Neural cell (in vitro differentiated cells): ENCODE results near the gene COL28A1. TPM values are rescaled to one million over a fixed set of nuclear protein-coding genes. Genes with fewer than 3 reads are reported as not detected.
"Not testable (repeated sequence)": the region's sequence is repeated elsewhere in the genome, so short reads cannot be mapped to it uniquely, and the experiment has no call there.

Experiments used
- H2AFZ ChIP-seq: fragments of 200-600, 300-800 bp; sonication (generic), shearing (Covaris generic); 2 replicates; pipeline ENCODE4 v1.6.0; 2014; ENCODE audit warnings: low read depth, mild to moderate bottlenecking, antibody characterized with exemption, low read length, moderate library complexity
- H3F3A ChIP-seq: fragments of 200-600 bp; shearing (Covaris generic); 2 replicates; pipeline ENCODE4 v1.6.1; 2016; ENCODE audit warnings: mild to moderate bottlenecking, moderate library complexity, mixed read lengths, antibody characterized with exemption, low read length; ENCODE audit not compliant: insufficient read depth, poor library complexity, severe bottlenecking
- H3K27ac ChIP-seq: fragments of 200-600, 300-800 bp; sonication (generic), shearing (Covaris generic); 2 replicates; pipeline ENCODE4 v1.5.1; 2014; ENCODE audit warnings: mild to moderate bottlenecking, low read length, moderate library complexity
- H3K27me3 ChIP-seq: fragments of 300-800, 200-600 bp; sonication (generic), shearing (Covaris generic); 2 replicates; pipeline ENCODE4 v1.6.0; 2014; ENCODE audit warnings: mild to moderate bottlenecking, low read depth, low read length, moderate library complexity; ENCODE audit not compliant: insufficient read depth
- H3K36me3 ChIP-seq: fragments of 300-800, 200-600 bp; sonication (generic), shearing (Covaris generic); 2 replicates; pipeline ENCODE4 v1.5.1; 2014; ENCODE audit warnings: mild to moderate bottlenecking, antibody characterized with exemption, low read length, moderate library complexity; ENCODE audit not compliant: insufficient read depth
- H3K4me2 ChIP-seq: fragments of 300-800, 200-600 bp; sonication (generic), shearing (Covaris generic); 2 replicates; pipeline ENCODE4 v1.6.0; 2014; ENCODE audit warnings: mild to moderate bottlenecking, low read length
- H3K4me3 ChIP-seq: fragments of 300-800, 200-600 bp; sonication (generic), shearing (Covaris generic); 2 replicates; pipeline ENCODE4 v1.5.1; 2014; ENCODE audit warnings: mild to moderate bottlenecking, low read length, moderate library complexity
- H3K79me2 ChIP-seq: fragments of 200-600 bp; shearing (Covaris generic); replicated peaks from 2 replicates; pipeline ENCODE4 v1.6.0; 2014; ENCODE audit warnings: mild to moderate bottlenecking, low read length, moderate library complexity; ENCODE audit not compliant: insufficient read depth
- H3K9ac ChIP-seq: fragments of 300-800, 200-600 bp; sonication (generic), shearing (Covaris generic); 2 replicates; pipeline ENCODE4 v1.6.1; 2016; ENCODE audit warnings: mild to moderate bottlenecking, low read length, mixed read lengths
- H3K9me2 ChIP-seq: fragments of 200-600 bp; shearing (Covaris generic); 2 replicates; pipeline ENCODE4 v1.6.1; 2016; ENCODE audit warnings: mild to moderate bottlenecking, low read length, mixed read lengths; ENCODE audit not compliant: insufficient read depth
- H3K9me3 ChIP-seq: fragments of 200-600, 300-800 bp; sonication (generic), shearing (Covaris generic); 2 replicates; pipeline ENCODE4 v1.6.1; 2016; ENCODE audit warnings: mild to moderate bottlenecking, mixed run types, low read length, moderate library complexity, mixed read lengths
- H4K20me1 ChIP-seq: fragments of 200-600 bp; shearing (Covaris generic); 2 replicates; pipeline ENCODE4 v1.6.1; 2016; ENCODE audit warnings: mild to moderate bottlenecking, mixed run types; ENCODE audit not compliant: insufficient read depth
- EP300 ChIP-seq: fragments of 450-650 bp; conservative IDR thresholded peaks from 2 replicates; pipeline ENCODE4 v1.6.1; 2014; ENCODE audit warnings: antibody characterized with exemption, mild to moderate bottlenecking, moderate library complexity; ENCODE audit not compliant: poor library complexity, severe bottlenecking
- EZH2 ChIP-seq: fragments of 200-600, 300-800 bp; shearing (Covaris generic), sonication (generic); IDR thresholded peaks from 2 replicates; pipeline ENCODE4 v1.6.1; 2014; ENCODE audit warnings: antibody characterized with exemption, low read length, borderline replicate concordance, mild to moderate bottlenecking; ENCODE audit not compliant: insufficient read depth, poor library complexity, severe bottlenecking
- MXI1 ChIP-seq: fragments of 450-650 bp; conservative IDR thresholded peaks from 2 replicates; pipeline ENCODE4 v1.6.1; 2014; ENCODE audit warnings: antibody characterized with exemption, mild to moderate bottlenecking; ENCODE audit not compliant: poor library complexity, severe bottlenecking
- POLR2AphosphoS5 ChIP-seq: IDR thresholded peaks from 2 replicates; pipeline ENCODE4 v1.6.1; 2012
- RAD21 ChIP-seq: fragments of 450-650 bp; conservative IDR thresholded peaks from 2 replicates; pipeline ENCODE4 v1.6.1; 2014; ENCODE audit warnings: antibody characterized with exemption, mild to moderate bottlenecking, moderate library complexity
- SMC3 ChIP-seq: fragments of 450-650 bp; conservative IDR thresholded peaks from 2 replicates; pipeline ENCODE4 v1.6.1; 2014; ENCODE audit warnings: antibody characterized with exemption, mild to moderate bottlenecking, moderate library complexity; ENCODE audit not compliant: poor library complexity
- TAF1 ChIP-seq: IDR thresholded peaks from 2 replicates; pipeline ENCODE4 v1.6.1; 2012; ENCODE audit warnings: low read depth
- polyA plus RNA-seq: library from polyadenylated mRNA; depleted of rRNA; stranded (reverse); fragments of >200 nt; gene quantifications from 2 replicates; pipeline ENCODE4 v1.2.3, GENCODE V29; 2014
- TF ChIP-seq, protein P1 (sequence below): fragments of 450-650 bp; IDR thresholded peaks from 2 replicates; pipeline ENCODE4 v1.5.1; 2014; ENCODE audit warnings: antibody characterized with exemption, mild to moderate bottlenecking, moderate library complexity; ENCODE audit not compliant: poor library complexity, severe bottlenecking
- TF ChIP-seq, protein P2 (sequence below): IDR thresholded peaks from 2 replicates; pipeline ENCODE4 v1.6.1; 2012; ENCODE audit warnings: borderline replicate concordance

The COL28A1 gene
- polyA plus RNA-seq, 1 donor from 2014 or later: 1.0 TPM

DNA sequence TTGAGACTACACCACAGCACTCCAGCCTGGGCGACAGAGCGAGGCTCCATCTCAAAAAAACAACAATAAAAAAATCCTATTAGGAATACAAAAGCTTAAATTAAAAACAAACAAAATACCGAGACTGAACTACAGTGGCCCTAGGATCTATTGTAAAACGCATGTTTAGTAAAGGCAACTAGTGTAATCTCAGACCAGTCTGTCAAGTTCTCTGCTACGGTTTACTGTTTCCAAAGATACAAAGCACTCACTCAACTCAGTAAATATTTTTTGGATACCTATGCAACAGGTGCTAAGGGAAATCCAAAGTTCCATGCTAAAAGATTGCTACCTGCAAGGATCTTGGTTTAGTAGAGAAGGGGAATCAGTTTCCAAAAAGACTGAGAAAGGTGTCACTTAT, 27.6 kb upstream of the COL28A1 start:
- Histone ChIP-seq H3K9ac (no peak overlapping the region), H3K36me3 (no peaks in the 10 kb centered on the region)
- no peak for TF ChIP-seq POLR2AphosphoS5
- TF ChIP-seq, protein P1, sequence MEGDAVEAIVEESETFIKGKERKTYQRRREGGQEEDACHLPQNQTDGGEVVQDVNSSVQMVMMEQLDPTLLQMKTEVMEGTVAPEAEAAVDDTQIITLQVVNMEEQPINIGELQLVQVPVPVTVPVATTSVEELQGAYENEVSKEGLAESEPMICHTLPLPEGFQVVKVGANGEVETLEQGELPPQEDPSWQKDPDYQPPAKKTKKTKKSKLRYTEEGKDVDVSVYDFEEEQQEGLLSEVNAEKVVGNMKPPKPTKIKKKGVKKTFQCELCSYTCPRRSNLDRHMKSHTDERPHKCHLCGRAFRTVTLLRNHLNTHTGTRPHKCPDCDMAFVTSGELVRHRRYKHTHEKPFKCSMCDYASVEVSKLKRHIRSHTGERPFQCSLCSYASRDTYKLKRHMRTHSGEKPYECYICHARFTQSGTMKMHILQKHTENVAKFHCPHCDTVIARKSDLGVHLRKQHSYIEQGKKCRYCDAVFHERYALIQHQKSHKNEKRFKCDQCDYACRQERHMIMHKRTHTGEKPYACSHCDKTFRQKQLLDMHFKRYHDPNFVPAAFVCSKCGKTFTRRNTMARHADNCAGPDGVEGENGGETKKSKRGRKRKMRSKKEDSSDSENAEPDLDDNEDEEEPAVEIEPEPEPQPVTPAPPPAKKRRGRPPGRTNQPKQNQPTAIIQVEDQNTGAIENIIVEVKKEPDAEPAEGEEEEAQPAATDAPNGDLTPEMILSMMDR: no peak
- no peak for TF ChIP-seq TAF1
- TF ChIP-seq EZH2: no peak
- no peak for TF ChIP-seq RAD21
- no peak for TF ChIP-seq MXI1
- TF ChIP-seq, protein P2, sequence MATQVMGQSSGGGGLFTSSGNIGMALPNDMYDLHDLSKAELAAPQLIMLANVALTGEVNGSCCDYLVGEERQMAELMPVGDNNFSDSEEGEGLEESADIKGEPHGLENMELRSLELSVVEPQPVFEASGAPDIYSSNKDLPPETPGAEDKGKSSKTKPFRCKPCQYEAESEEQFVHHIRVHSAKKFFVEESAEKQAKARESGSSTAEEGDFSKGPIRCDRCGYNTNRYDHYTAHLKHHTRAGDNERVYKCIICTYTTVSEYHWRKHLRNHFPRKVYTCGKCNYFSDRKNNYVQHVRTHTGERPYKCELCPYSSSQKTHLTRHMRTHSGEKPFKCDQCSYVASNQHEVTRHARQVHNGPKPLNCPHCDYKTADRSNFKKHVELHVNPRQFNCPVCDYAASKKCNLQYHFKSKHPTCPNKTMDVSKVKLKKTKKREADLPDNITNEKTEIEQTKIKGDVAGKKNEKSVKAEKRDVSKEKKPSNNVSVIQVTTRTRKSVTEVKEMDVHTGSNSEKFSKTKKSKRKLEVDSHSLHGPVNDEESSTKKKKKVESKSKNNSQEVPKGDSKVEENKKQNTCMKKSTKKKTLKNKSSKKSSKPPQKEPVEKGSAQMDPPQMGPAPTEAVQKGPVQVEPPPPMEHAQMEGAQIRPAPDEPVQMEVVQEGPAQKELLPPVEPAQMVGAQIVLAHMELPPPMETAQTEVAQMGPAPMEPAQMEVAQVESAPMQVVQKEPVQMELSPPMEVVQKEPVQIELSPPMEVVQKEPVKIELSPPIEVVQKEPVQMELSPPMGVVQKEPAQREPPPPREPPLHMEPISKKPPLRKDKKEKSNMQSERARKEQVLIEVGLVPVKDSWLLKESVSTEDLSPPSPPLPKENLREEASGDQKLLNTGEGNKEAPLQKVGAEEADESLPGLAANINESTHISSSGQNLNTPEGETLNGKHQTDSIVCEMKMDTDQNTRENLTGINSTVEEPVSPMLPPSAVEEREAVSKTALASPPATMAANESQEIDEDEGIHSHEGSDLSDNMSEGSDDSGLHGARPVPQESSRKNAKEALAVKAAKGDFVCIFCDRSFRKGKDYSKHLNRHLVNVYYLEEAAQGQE: no peak
- no peak for TF ChIP-seq SMC3
- no peak for TF ChIP-seq EP300

DNA sequence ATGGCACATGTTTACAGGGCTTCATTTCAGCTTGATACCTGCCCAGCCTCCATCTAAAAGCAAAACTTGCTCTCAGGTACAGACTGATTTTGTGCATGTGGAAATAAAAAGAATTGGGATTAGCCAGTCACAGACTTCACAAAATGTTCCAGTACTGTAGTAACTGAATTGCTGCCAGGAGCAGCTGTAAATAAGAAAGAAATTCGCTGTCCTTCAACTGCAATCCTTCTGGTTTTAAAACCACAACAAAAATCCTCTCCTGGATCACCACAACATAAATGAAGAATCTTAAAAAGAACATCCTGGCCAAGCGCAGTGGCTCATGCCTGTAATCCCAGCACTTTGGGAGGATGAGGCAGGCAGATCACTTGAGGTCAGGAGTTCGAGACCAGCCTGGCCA, 27.1 kb upstream of the COL28A1 start:
- Histone ChIP-seq H3K27me3 (no peaks in the 10 kb centered on the region), H3K36me3 (no peaks in the 10 kb centered on the region), H3K9me2 (no peaks in the 10 kb centered on the region), H3K4me2 (no peak overlapping the region), H2AFZ (no peak overlapping the region), H3F3A (peaks cover 3% of the 10 kb centered on the region), H3K9ac (no peak overlapping the region), H3K27ac (no peak overlapping the region), H3K9me3 (no peaks in the 10 kb centered on the region), H3K4me3 (no peak overlapping the region), H4K20me1 (no peaks in the 10 kb centered on the region), H3K79me2 (no peaks in the 10 kb centered on the region)
- TF ChIP-seq RAD21 (no peak), EP300 (no peak), EZH2 (no peak), SMC3 (no peak), TAF1 (no peak), MXI1 (no peak), POLR2AphosphoS5 (no peak)
- TF ChIP-seq, protein P1: no peak
- TF ChIP-seq, protein P2: no peak

More for the DNA sequence above, 27.6 kb upstream of the COL28A1 start:
- Histone ChIP-seq H2AFZ (no peak overlapping the region), H3F3A (peaks cover 3% of the 10 kb centered on the region), H3K4me3 (no peak overlapping the region), H3K27me3 (no peaks in the 10 kb centered on the region), H3K9me2 (no peaks in the 10 kb centered on the region), H3K4me2 (no peak overlapping the region), H3K9me3 (no peaks in the 10 kb centered on the region), H3K79me2 (peaks cover 5% of the 10 kb centered on the region), H3K27ac (no peak overlapping the region), H4K20me1 (no peaks in the 10 kb centered on the region)

DNA sequence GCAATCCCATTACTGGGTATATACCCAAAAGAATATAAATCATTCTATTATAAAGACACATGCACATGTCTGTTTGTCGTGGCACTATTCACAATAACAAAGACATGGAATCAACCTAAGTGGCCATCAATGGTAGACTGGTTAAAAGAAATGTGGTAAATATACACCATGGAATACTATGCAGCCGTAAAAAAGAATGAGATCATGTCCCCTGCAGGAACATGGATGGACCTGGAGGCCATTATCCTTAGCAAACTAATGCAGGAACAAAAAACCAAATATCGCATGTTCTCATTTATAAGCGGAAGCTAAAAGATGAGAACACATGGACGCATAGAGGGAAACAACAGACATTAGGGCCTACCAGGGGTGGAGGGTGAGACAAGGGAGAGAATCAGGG, 25.9 kb upstream of the COL28A1 start:
- H3K4me2 ChIP-seq, H3K79me2 ChIP-seq, H3K4me3 ChIP-seq, H3K9me3 ChIP-seq, H3K27me3 ChIP-seq, H3F3A ChIP-seq, H3K27ac ChIP-seq, H3K9ac ChIP-seq, H3K9me2 ChIP-seq, H3K36me3 ChIP-seq, H4K20me1 ChIP-seq, H2AFZ ChIP-seq: not testable (repeated sequence)
